Urothelium cell line (cell line): Measurements from ENCODE around the gene SLC9C1.

Experiments
- DNase-seq: peaks from one replicate; pipeline ENCODE4 v3.0.0; 2011; ENCODE audit warnings: low spot score, mixed read lengths
- FAIRE-seq: peaks from 2 replicates; lab custom pipeline; 2011; peaks lifted over from hg19 to GRCh38; lab: Jason Lieb, UNC

Gene SLC9C1

GRCh38 chr3:112307557-112307956 lies 13.5 kb upstream of the SLC9C1 start:
- no peak for DNase-seq
- no peak for FAIRE-seq

GRCh38 chr3:112306825-112307224 lies 12.8 kb upstream of the SLC9C1 start:
- FAIRE-seq (no peak), DNase-seq (no peak)

- no peak for DNase-seq
- FAIRE-seq = no peak
Observed at GRCh38 chr3:112304611-112305010, 10.6 kb upstream of the SLC9C1 start.

GRCh38 chr3:112303764-112304325 lies 9.8 kb upstream of the SLC9C1 start:
- FAIRE-seq (no peak), DNase-seq (no peak)

- no peak for FAIRE-seq
- DNase-seq = no peak
Observed at GRCh38 chr3:112302881-112303763, 9.1 kb upstream of the SLC9C1 start.

GRCh38 chr3:112302150-112302830 lies 8.3 kb upstream of the SLC9C1 start:
- FAIRE-seq (no peak), DNase-seq (no peak)

GRCh38 chr3:112298781-112299180 lies 4.8 kb upstream of the SLC9C1 start:
- DNase-seq (no peak), FAIRE-seq (no peak)

- FAIRE-seq (no peak), DNase-seq (no peak)
Observed at GRCh38 chr3:112297714-112298113, 3.7 kb upstream of the SLC9C1 start.

GRCh38 chr3:112289011-112289410 lies 5.0 kb downstream of the SLC9C1 start:
- DNase-seq (no peak), FAIRE-seq (no peak)

- DNase-seq (no peak), FAIRE-seq (no peak)
Observed at GRCh38 chr3:112280266-112280665, 13.8 kb downstream of the SLC9C1 start.

- DNase-seq (no peak), FAIRE-seq (no peak)
Observed at GRCh38 chr3:112273536-112273935, 20.5 kb downstream of the SLC9C1 start.

GRCh38 chr3:112261742-112262141 lies 32.3 kb downstream of the SLC9C1 start:
- no peak for DNase-seq
- no peak for FAIRE-seq

- FAIRE-seq (no peak), DNase-seq (no peak)
Observed at GRCh38 chr3:112260563-112260962, 33.5 kb downstream of the SLC9C1 start.

GRCh38 chr3:112253301-112253971 lies 40.6 kb downstream of the SLC9C1 start:
- DNase-seq (no peak), FAIRE-seq (no peak)

- FAIRE-seq (no peak), DNase-seq (no peak)
Observed at GRCh38 chr3:112247900-112248299, 46.1 kb downstream of the SLC9C1 start.

GRCh38 chr3:112247350-112247749 lies 46.7 kb downstream of the SLC9C1 start:
- FAIRE-seq (no peak), DNase-seq (no peak)

- DNase-seq = no peak
- no peak for FAIRE-seq
Observed at GRCh38 chr3:112233083-112233482, 60.9 kb downstream of the SLC9C1 start.

- DNase-seq (no peak), FAIRE-seq (no peak)
Observed at GRCh38 chr3:112231727-112232126, 62.3 kb downstream of the SLC9C1 start.

GRCh38 chr3:112230033-112230432 lies 64.0 kb downstream of the SLC9C1 start:
- FAIRE-seq = no peak

GRCh38 chr3:112228786-112229185 lies 65.2 kb downstream of the SLC9C1 start:
- DNase-seq (no peak), FAIRE-seq (no peak)

More at GRCh38 chr3:112230033-112230432, 64.0 kb downstream of the SLC9C1 start:
- no peak for DNase-seq

GRCh38 chr3:112200317-112200666 lies 93.7 kb downstream of the SLC9C1 start:
- no peak for FAIRE-seq

More at GRCh38 chr3:112200317-112200666, 93.7 kb downstream of the SLC9C1 start:
- no peak for DNase-seq
